ENCODE data around the gene LAMA5. TPM values are rescaled to one million over a fixed set of nuclear protein-coding genes. Genes with fewer than 3 reads are reported as not detected.

The LAMA5 gene
- total and polyA plus RNA-seq, 2 of the 8 experiments (the other 6 are each of a cell fraction or from before 2014, with no cell fraction given): 34.4 to 225 TPM

- no peak; the same call in 1 of the 2 replicates for TF ChIP-seq RBBP5 (IDR thresholded peaks at IDR 0.05; ENCODE audit: borderline replicate concordance, low read depth, low read length)
- TF ChIP-seq GABPA (IDR thresholded peaks at IDR 0.05; ENCODE audit: borderline replicate concordance, insufficient read depth, low read length): peak; percentile 73; the same call in 1 of the 2 replicates
- TF ChIP-seq CTCF (IDR thresholded peaks at IDR 0.05; ENCODE audit: control extremely low read depth in 1 of 3, insufficient read depth in 1 of 3, low read depth in 1 of 3, low read length in 3 of 3): peak; percentile 59 to 97 (median 79)
Measured at GRCh38 chr20:62376112-62377063, 9.3 kb upstream of the LAMA5 start (continued).

Data from H1 (cell line).